GM12892 (cell line): ENCODE data around the gene ALK.

Experiments used
- POLR2A ChIP-seq: IDR thresholded peaks from 2 replicates; pipeline ENCODE4 v1.6.1; 2011; ENCODE audit warnings: low read depth, low read length, control low read depth
- POLR2AphosphoS5 ChIP-seq: IDR thresholded peaks from 2 replicates; pipeline ENCODE4 v1.6.1; 2011; ENCODE audit warnings: low read depth, low read length, control low read depth

- TF ChIP-seq POLR2AphosphoS5 (no peak), POLR2A (no peak)
These were observed 219.1 kb downstream of the ALK start for GRCh38 chr2:29702276-29702675.
